OCI-LY1 (cell line): ENCODE data around the gene RNF113A.

Experiments used
- H2AFZ ChIP-seq: fragments of 200-600 bp; sonication (generic), shearing (Covaris generic); 2 replicates; pipeline ENCODE4 v1.6.0; 2014; ENCODE audit warnings: antibody characterized with exemption, mild to moderate bottlenecking, low read length
- H3F3A ChIP-seq: fragments of 200-600 bp; sonication (generic), shearing (Covaris generic); 2 replicates; pipeline ENCODE4 v1.6.0; 2014; ENCODE audit warnings: mild to moderate bottlenecking, antibody characterized with exemption, low read length, moderate library complexity; ENCODE audit not compliant: insufficient read depth
- H3K27ac ChIP-seq: fragments of 200-600 bp; sonication (generic); 2 replicates; pipeline ENCODE4 v1.5.1; 2014; ENCODE audit warnings: low read length, mixed run types, mild to moderate bottlenecking, low read depth; ENCODE audit not compliant: poor library complexity, severe bottlenecking
- H3K27me3 ChIP-seq: fragments of 200-600 bp; sonication (generic); 2 replicates; pipeline ENCODE4 v1.6.0; 2014; ENCODE audit warnings: antibody characterized with exemption, mild to moderate bottlenecking, low read length, moderate library complexity; ENCODE audit not compliant: insufficient read depth
- H3K36me3 ChIP-seq: fragments of 200-600 bp; sonication (generic); 2 replicates; pipeline ENCODE4 v1.6.1; 2014; ENCODE audit warnings: mild to moderate bottlenecking, antibody characterized with exemption, low read length, moderate library complexity, mixed read lengths; ENCODE audit not compliant: insufficient read depth
- H3K4me1 ChIP-seq: fragments of 200-600 bp; sonication (generic); 2 replicates; pipeline ENCODE4 v1.5.1; 2014; ENCODE audit warnings: mild to moderate bottlenecking, low read length, moderate library complexity; ENCODE audit not compliant: insufficient read depth, severe bottlenecking
- H3K4me2 ChIP-seq: fragments of 200-600 bp; sonication (generic), shearing (Covaris generic); 2 replicates; pipeline ENCODE4 v1.6.1; 2014; ENCODE audit warnings: low read length
- H3K4me3 ChIP-seq: fragments of 200-600 bp; sonication (generic); 2 replicates; pipeline ENCODE4 v1.5.1; 2014; ENCODE audit warnings: low read length, low read depth, mild to moderate bottlenecking, mixed read lengths; ENCODE audit not compliant: poor library complexity, severe bottlenecking
- H3K79me2 ChIP-seq: fragments of 200-600 bp; shearing (Covaris generic); 2 replicates; pipeline ENCODE4 v1.6.1; 2016; ENCODE audit warnings: mixed run types, low read length, mixed read lengths; ENCODE audit not compliant: insufficient read depth
- H3K9ac ChIP-seq: fragments of 200-600 bp; sonication (generic), shearing (Covaris generic); 2 replicates; pipeline ENCODE4 v1.6.1; 2014; ENCODE audit warnings: mild to moderate bottlenecking, low read length, mixed read lengths
- H3K9me2 ChIP-seq: fragments of 200-600 bp; sonication (generic), shearing (Covaris generic); 2 replicates; pipeline ENCODE4 v1.6.1; 2014; ENCODE audit warnings: low read depth, mild to moderate bottlenecking, low read length, mixed read lengths
- H3K9me3 ChIP-seq: fragments of 200-600 bp; shearing (Covaris generic); 2 replicates; pipeline ENCODE4 v1.6.1; 2014; ENCODE audit warnings: low read length, mixed read lengths
- H4K20me1 ChIP-seq: fragments of 200-600 bp; sonication (generic), shearing (Covaris generic); 2 replicates; pipeline ENCODE4 v1.6.0; 2016; ENCODE audit warnings: mild to moderate bottlenecking, low read length; ENCODE audit not compliant: insufficient read depth
- CTCF ChIP-seq: fragments of 200-600 bp; sonication (generic), shearing (Covaris generic); IDR thresholded peaks from 2 replicates; pipeline ENCODE4 v1.5.1; 2017; ENCODE audit warnings: mild to moderate bottlenecking, antibody characterized with exemption, low read length, moderate library complexity, mixed read lengths
- EZH2 ChIP-seq: fragments of 200-600 bp; sonication (generic), shearing (Covaris generic); IDR thresholded peaks from 2 replicates; pipeline ENCODE4 v1.8.0; 2017; ENCODE audit warnings: borderline replicate concordance, mixed run types, mild to moderate bottlenecking, antibody characterized with exemption, low read length, moderate library complexity, mixed read lengths

The RNF113A gene

DNA sequence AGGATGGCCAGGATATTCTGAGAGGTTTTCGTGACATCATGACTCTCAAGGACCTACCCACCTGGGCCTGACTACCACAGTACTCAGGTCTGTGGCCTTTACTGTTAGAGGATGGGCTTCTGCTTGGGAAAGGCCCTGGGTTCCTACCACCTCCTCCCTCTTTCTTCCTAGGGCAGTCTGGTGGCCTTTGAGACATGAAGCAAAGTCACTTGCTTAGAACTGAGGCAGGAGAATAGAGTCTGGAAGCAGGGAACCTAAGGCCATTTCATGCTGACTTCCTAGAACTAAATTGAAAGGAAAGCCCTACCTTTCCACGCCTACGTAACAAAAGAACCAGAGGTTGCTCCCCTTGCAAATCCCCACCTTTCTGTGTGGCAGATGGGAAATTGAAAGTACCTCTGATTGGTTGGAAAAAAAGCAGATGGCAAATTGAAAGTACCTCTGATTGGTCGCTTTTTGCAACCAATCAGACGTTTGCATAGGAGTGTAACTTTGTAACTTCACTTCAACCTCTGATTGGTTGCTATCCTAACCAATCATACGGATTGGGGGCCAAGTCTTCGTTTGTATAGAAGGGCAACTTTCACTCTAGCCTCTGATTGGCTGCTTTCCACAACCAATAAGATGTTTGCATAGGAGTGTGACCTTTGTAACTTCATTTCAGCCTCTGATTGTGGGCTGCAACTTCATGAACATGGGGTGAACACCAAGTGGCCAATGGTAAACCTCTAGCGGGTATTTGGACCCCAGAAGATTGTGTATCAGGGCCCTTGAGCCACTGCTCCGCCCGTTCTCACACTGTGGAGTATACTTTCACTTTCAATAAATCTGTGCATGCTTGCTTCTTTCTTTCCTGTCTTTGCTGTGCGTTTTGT, 14.3 kb upstream of the RNF113A start:
- H3K4me3 ChIP-seq, result no peak overlapping the region
- TF ChIP-seq EZH2 (no peak), CTCF (no peak)
- H3K36me3 ChIP-seq, result no peaks in the 10 kb centered on the region
- no peaks in the 10 kb centered on the region for H3K9me2 ChIP-seq
- H4K20me1 ChIP-seq, result no peaks in the 10 kb centered on the region
- H3F3A ChIP-seq, result no peaks in the 10 kb centered on the region
- H3K9ac ChIP-seq, result no peak overlapping the region
- H3K27me3 ChIP-seq, result no peaks in the 10 kb centered on the region
- H3K79me2 ChIP-seq, result no peaks in the 10 kb centered on the region
- no peaks in the 10 kb centered on the region for H3K9me3 ChIP-seq
- H2AFZ ChIP-seq, result no peak overlapping the region
- H3K4me2 ChIP-seq, result no peak overlapping the region
- peaks cover 4% of the 10 kb centered on the region for H3K4me1 ChIP-seq
- no peak overlapping the region for H3K27ac ChIP-seq

GRCh38 chrX:119880552-119881437, 9.3 kb upstream of the RNF113A start:
- TF ChIP-seq CTCF (peak; percentile 57), EZH2 (no peak)
- Histone ChIP-seq H3F3A (no peaks in the 10 kb centered on the region), H3K4me3 (no peak overlapping the region), H3K4me1 (peaks cover 10% of the 10 kb centered on the region), H3K9ac (no peak overlapping the region), H3K27ac (no peak overlapping the region), H3K27me3 (no peaks in the 10 kb centered on the region), H3K36me3 (peaks cover 11% of the 10 kb centered on the region), H3K79me2 (no peaks in the 10 kb centered on the region), H3K9me3 (no peaks in the 10 kb centered on the region), H4K20me1 (no peaks in the 10 kb centered on the region), H3K4me2 (no peak overlapping the region; the same call in 1 of the 2 replicates), H3K9me2 (no peaks in the 10 kb centered on the region), H2AFZ (no peak overlapping the region)

- Histone ChIP-seq H3K9ac (no peak overlapping the region), H3K27ac (peak overlapping the region; percentile 25), H3K9me3 (no peaks in the 10 kb centered on the region), H3K9me2 (no peaks in the 10 kb centered on the region), H3K4me2 (no peak overlapping the region), H4K20me1 (no peaks in the 10 kb centered on the region), H3K27me3 (no peaks in the 10 kb centered on the region), H2AFZ (no peak overlapping the region), H3K4me3 (no peak overlapping the region), H3K36me3 (peaks cover 18% of the 10 kb centered on the region), H3F3A (no peaks in the 10 kb centered on the region), H3K4me1 (peaks cover 10% of the 10 kb centered on the region), H3K79me2 (no peaks in the 10 kb centered on the region)
- no peak for TF ChIP-seq CTCF
- TF ChIP-seq EZH2, result no peak
Observed at GRCh38 chrX:119880076-119880475, 8.5 kb upstream of the RNF113A start.
